HepG2 (cell line): ENCODE measurements around the gene TMEM253. TPM values are rescaled to one million over a fixed set of nuclear protein-coding genes. Genes with fewer than 3 reads are reported as not detected.

ENCODE experiments used
- HMGXB4 ChIP-seq, 2 experiments: sonication (generic) in 1 of 2; formaldehyde crosslinking in 1 of 2; IDR thresholded peaks; 2 replicates each; pipeline versions ENCODE4 v1.4.0 to v1.6.1; 2018 to 2020; ENCODE audit warnings: missing genetic modification reagents in 2 of 2, borderline replicate concordance in 1 of 2, low read depth in 1 of 2, mild to moderate bottlenecking in 1 of 2, missing biosample characterization in 1 of 2
- IRX3 ChIP-seq: sonication (generic); formaldehyde crosslinking; IDR thresholded peaks from 2 replicates; pipeline ENCODE4 v1.8.1; 2023; ENCODE audit warnings: mild to moderate bottlenecking, low read depth, missing genetic modification reagents, borderline replicate concordance
- NFKBIZ ChIP-seq: IDR thresholded peaks from 2 replicates; pipeline ENCODE4 v1.6.1; 2018; ENCODE audit warnings: missing genetic modification reagents, missing compliant biosample characterization
- PPARG ChIP-seq: conservative IDR thresholded peaks from 2 replicates; pipeline ENCODE4 v1.6.1; 2016; ENCODE audit warnings: missing biosample characterization, missing genetic modification reagents
- SYNCRIP ChIP-seq: fragments of 200-400 bp; formaldehyde crosslinking; IDR thresholded peaks from 2 replicates; pipeline ENCODE4 v1.6.1; 2018; ENCODE audit warnings: mild to moderate bottlenecking, low read depth, low read length; ENCODE audit not compliant: insufficient read depth
- XBP1 ChIP-seq: sonication (generic); formaldehyde crosslinking; IDR thresholded peaks from 2 replicates; pipeline ENCODE4 v1.5.0; 2020; ENCODE audit warnings: missing genetic modification reagents
- YEATS2 ChIP-seq: sonication (generic); formaldehyde crosslinking; IDR thresholded peaks from 2 replicates; pipeline ENCODE4 v1.4.0; 2020; ENCODE audit warnings: missing genetic modification reagents, borderline replicate concordance
- ZBTB1 ChIP-seq: sonication (generic); formaldehyde crosslinking; IDR thresholded peaks from 2 replicates; pipeline ENCODE4 v1.4.0; 2020; ENCODE audit warnings: missing genetic modification reagents, borderline replicate concordance
- ZNF124 ChIP-seq: sonication (generic); formaldehyde crosslinking; IDR thresholded peaks from 2 replicates; pipeline ENCODE4 v1.4.0; 2020; ENCODE audit warnings: missing genetic modification reagents
- ZNF180 ChIP-seq: sonication (generic); formaldehyde crosslinking; IDR thresholded peaks from 2 replicates; pipeline ENCODE4 v1.4.0; 2020; ENCODE audit warnings: low read depth, missing genetic modification reagents, borderline replicate concordance
- ZNF205 ChIP-seq: IDR thresholded peaks from 2 replicates; pipeline ENCODE4 v1.6.1; 2018; ENCODE audit warnings: missing biosample characterization, missing genetic modification reagents
- ZNF468 ChIP-seq: sonication (generic); formaldehyde crosslinking; IDR thresholded peaks from 2 replicates; pipeline ENCODE4 v1.8.0; 2022; ENCODE audit warnings: mild to moderate bottlenecking, moderate library complexity, missing genetic modification reagents
- ZNF607 ChIP-seq: sonication (generic); formaldehyde crosslinking; IDR thresholded peaks from 2 replicates; pipeline ENCODE4 v1.5.1; 2020; ENCODE audit warnings: missing genetic modification reagents, mild to moderate bottlenecking, borderline replicate concordance
- polyA plus RNA-seq, 8 experiments: library from polyadenylated mRNA; depleted of rRNA in 3 of 8; stranded (reverse) in 7 of 8; unstranded in 1 of 8; fragments of >200 nt; fragmentation: Illumina TruSeq in 4 of 8; extraction: Trizol in 4 of 8; gene quantifications; 2 replicates each; pipeline versions ENCODE4 v1.2.1 to v1.2.3, GENCODE V29; 2011 to 2016; ENCODE audit warnings: low read depth in 4 of 8, missing spikeins in 1 of 8, mixed read lengths in 1 of 8; ENCODE audit not compliant: insufficient read depth in 1 of 8
- total RNA-seq, 5 experiments: library from RNA; depleted of rRNA; stranded (reverse); fragments of >200 nt; fragmentation: Illumina TruSeq; extraction: Trizol; gene quantifications; 2 replicates each; pipeline ENCODE4 v1.2.3, GENCODE V29; 2016; ENCODE audit warnings: low read depth in 1 of 5
- TF ChIP-seq, protein P1 (sequence below): sonication (generic); formaldehyde crosslinking; IDR thresholded peaks from 2 replicates; pipeline ENCODE4 v1.4.0; 2020; ENCODE audit warnings: missing genetic modification reagents
- TF ChIP-seq, protein P2 (sequence below): sonication (generic); formaldehyde crosslinking; IDR thresholded peaks from 2 replicates; pipeline ENCODE4 v1.4.0; 2020; ENCODE audit warnings: missing genetic modification reagents
- TF ChIP-seq, protein P3 (sequence below): IDR thresholded peaks from 2 replicates; pipeline ENCODE4 v1.6.1; 2018; ENCODE audit warnings: missing genetic modification reagents, mild to moderate bottlenecking, missing compliant biosample characterization
- TF ChIP-seq, protein P4 (sequence below): sonication (generic); formaldehyde crosslinking; IDR thresholded peaks from 2 replicates; pipeline ENCODE4 v1.4.0; 2020; ENCODE audit warnings: mild to moderate bottlenecking, missing genetic modification reagents

The TMEM253 gene
- total and polyA plus RNA-seq, 2 of the 13 experiments (the other 11 are each of a cell fraction or from before 2014, with no cell fraction given) = 0.29 to 0.45 TPM

- TF ChIP-seq, protein P1, sequence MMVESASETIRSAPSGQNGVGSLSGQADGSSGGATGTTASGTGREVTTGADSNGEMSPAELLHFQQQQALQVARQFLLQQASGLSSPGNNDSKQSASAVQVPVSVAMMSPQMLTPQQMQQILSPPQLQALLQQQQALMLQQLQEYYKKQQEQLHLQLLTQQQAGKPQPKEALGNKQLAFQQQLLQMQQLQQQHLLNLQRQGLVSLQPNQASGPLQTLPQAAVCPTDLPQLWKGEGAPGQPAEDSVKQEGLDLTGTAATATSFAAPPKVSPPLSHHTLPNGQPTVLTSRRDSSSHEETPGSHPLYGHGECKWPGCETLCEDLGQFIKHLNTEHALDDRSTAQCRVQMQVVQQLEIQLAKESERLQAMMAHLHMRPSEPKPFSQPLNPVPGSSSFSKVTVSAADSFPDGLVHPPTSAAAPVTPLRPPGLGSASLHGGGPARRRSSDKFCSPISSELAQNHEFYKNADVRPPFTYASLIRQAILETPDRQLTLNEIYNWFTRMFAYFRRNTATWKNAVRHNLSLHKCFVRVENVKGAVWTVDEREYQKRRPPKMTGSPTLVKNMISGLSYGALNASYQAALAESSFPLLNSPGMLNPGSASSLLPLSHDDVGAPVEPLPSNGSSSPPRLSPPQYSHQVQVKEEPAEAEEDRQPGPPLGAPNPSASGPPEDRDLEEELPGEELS (CRISPR knock-in tag) = peak; percentile 1; the same call in 1 of the 2 replicates
- TF ChIP-seq ZNF124 (peak; percentile 96), ZNF180 (CRISPR knock-in tag) (no peak), ZNF607 (CRISPR knock-in tag) (peak; percentile 57; the same call in 1 of the 2 replicates), YEATS2 (CRISPR knock-in tag) (0 out of 2 replicates have a peak, but pooled peaks have one; percentile 59), IRX3 (CRISPR knock-in tag) (no peak), ZNF205 (CRISPR knock-in tag) (peak; percentile 91), XBP1 (CRISPR knock-in tag) (no peak), NFKBIZ (peak; percentile 26; the same call in 1 of the 2 replicates), ZNF468 (CRISPR knock-in tag) (no peak), ZBTB1 (CRISPR knock-in tag) (0 out of 2 replicates have a peak, but pooled peaks have one; percentile 27), SYNCRIP (no peak), PPARG (0 out of 2 replicates have a peak, but pooled peaks have one; percentile 50), HMGXB4 (CRISPR knock-in tag; IDR thresholded peaks at IDR 0.05; ENCODE audit: borderline replicate concordance in 1 of 2, low read depth in 1 of 2) (peak; percentile 92 to 97)
- TF ChIP-seq, protein P2, sequence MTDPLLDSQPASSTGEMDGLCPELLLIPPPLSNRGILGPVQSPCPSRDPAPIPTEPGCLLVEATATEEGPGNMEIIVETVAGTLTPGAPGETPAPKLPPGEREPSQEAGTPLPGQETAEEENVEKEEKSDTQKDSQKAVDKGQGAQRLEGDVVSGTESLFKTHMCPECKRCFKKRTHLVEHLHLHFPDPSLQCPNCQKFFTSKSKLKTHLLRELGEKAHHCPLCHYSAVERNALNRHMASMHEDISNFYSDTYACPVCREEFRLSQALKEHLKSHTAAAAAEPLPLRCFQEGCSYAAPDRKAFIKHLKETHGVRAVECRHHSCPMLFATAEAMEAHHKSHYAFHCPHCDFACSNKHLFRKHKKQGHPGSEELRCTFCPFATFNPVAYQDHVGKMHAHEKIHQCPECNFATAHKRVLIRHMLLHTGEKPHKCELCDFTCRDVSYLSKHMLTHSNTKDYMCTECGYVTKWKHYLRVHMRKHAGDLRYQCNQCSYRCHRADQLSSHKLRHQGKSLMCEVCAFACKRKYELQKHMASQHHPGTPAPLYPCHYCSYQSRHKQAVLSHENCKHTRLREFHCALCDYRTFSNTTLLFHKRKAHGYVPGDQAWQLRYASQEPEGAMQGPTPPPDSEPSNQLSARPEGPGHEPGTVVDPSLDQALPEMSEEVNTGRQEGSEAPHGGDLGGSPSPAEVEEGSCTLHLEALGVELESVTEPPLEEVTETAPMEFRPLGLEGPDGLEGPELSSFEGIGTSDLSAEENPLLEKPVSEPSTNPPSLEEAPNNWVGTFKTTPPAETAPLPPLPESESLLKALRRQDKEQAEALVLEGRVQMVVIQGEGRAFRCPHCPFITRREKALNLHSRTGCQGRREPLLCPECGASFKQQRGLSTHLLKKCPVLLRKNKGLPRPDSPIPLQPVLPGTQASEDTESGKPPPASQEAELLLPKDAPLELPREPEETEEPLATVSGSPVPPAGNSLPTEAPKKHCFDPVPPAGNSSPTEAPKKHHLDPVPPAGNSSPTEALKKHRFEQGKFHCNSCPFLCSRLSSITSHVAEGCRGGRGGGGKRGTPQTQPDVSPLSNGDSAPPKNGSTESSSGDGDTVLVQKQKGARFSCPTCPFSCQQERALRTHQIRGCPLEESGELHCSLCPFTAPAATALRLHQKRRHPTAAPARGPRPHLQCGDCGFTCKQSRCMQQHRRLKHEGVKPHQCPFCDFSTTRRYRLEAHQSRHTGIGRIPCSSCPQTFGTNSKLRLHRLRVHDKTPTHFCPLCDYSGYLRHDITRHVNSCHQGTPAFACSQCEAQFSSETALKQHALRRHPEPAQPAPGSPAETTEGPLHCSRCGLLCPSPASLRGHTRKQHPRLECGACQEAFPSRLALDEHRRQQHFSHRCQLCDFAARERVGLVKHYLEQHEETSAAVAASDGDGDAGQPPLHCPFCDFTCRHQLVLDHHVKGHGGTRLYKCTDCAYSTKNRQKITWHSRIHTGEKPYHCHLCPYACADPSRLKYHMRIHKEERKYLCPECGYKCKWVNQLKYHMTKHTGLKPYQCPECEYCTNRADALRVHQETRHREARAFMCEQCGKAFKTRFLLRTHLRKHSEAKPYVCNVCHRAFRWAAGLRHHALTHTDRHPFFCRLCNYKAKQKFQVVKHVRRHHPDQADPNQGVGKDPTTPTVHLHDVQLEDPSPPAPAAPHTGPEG (CRISPR knock-in tag) = peak; percentile 41; the same call in 1 of the 2 replicates
- TF ChIP-seq, protein P3, sequence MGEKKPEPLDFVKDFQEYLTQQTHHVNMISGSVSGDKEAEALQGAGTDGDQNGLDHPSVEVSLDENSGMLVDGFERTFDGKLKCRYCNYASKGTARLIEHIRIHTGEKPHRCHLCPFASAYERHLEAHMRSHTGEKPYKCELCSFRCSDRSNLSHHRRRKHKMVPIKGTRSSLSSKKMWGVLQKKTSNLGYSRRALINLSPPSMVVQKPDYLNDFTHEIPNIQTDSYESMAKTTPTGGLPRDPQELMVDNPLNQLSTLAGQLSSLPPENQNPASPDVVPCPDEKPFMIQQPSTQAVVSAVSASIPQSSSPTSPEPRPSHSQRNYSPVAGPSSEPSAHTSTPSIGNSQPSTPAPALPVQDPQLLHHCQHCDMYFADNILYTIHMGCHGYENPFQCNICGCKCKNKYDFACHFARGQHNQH (CRISPR knock-in tag) = peak; percentile 75
- TF ChIP-seq, protein P4, sequence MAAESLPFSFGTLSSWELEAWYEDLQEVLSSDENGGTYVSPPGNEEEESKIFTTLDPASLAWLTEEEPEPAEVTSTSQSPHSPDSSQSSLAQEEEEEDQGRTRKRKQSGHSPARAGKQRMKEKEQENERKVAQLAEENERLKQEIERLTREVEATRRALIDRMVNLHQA = no peak
Observed at GRCh38 chr14:21106498-21107282, 5.8 kb downstream of the TMEM253 start (continued).
